ENCODE measurements around the gene CSNK1G1. TPM values are rescaled to one million over a fixed set of nuclear protein-coding genes. Genes with fewer than 3 reads are reported as not detected.

CSNK1G1 gene
- total RNA-seq, 1 experiment from 2014 or later = 11.5 TPM

DNA sequence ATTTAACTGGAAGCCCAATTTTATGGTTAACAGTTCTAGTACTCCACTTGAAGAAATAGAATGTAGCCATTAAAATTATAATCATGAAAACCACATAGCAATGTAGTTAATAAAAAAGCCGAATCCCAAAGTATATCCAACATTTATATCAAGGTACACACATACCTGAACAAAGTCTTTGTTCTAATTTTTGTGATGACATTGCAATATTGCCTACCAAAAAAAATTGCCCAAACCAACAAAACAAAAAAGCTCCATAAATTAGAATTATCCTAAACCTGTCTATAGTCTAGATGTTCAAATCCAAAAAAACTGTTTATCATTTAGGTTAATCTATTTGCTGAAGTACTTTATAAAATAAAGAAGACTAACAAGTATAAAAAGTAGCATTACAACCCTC lies 70.8 kb downstream of the CSNK1G1 start:
- Mint-ChIP-seq H3K36me3 (ENCODE audit: insufficient read depth, unreplicated experiment) (peaks cover 10% of the 10 kb centered on the region), H3K27ac (ENCODE audit: unreplicated experiment) (no peak overlapping the region), H3K4me1 (ENCODE audit: low read depth, unreplicated experiment) (no peaks in the 10 kb centered on the region), H3K27me3 (ENCODE audit: insufficient read depth, unreplicated experiment) (no peaks in the 10 kb centered on the region), H3K9me3 (ENCODE audit: unreplicated experiment) (no peaks in the 10 kb centered on the region), H3K4me3 (ENCODE audit: unreplicated experiment) (no peak overlapping the region)
- intact Hi-C loops (cut with micrococcal nuclease; ENCODE audit: unreplicated experiment) = no loop called here
- H3K4me3 ChIP-seq (ENCODE audit: low read depth, low read length) = no peak overlapping the region
- TF ChIP-seq, protein P1, sequence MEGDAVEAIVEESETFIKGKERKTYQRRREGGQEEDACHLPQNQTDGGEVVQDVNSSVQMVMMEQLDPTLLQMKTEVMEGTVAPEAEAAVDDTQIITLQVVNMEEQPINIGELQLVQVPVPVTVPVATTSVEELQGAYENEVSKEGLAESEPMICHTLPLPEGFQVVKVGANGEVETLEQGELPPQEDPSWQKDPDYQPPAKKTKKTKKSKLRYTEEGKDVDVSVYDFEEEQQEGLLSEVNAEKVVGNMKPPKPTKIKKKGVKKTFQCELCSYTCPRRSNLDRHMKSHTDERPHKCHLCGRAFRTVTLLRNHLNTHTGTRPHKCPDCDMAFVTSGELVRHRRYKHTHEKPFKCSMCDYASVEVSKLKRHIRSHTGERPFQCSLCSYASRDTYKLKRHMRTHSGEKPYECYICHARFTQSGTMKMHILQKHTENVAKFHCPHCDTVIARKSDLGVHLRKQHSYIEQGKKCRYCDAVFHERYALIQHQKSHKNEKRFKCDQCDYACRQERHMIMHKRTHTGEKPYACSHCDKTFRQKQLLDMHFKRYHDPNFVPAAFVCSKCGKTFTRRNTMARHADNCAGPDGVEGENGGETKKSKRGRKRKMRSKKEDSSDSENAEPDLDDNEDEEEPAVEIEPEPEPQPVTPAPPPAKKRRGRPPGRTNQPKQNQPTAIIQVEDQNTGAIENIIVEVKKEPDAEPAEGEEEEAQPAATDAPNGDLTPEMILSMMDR (IDR thresholded peaks at IDR 0.05; ENCODE audit: insufficient read depth in 1 of 2, low read depth in 1 of 2, low read length in 1 of 2, severe bottlenecking in 1 of 2, unreplicated experiment in 1 of 2) = no peak
- no peaks in the 10 kb centered on the region for H3K27me3 ChIP-seq (replicated peaks; ENCODE audit: control insufficient read depth, insufficient read depth, low read length)
- ChIA-PET CTCF (interaction anchor here (0.7 kb wide), 1 partner anchor 296 kb away, joined by 3 read pairs; no protein-coding TSS in a partner anchor), POLR2A (no interaction called here)
- no peaks in the 10 kb centered on the region; the same call in 1 of the 2 replicates for H3K9me3 ChIP-seq
- H3K36me3 ChIP-seq (ENCODE audit: control insufficient read depth, insufficient read depth, low read length) = no peaks in the 10 kb centered on the region
- BruUV-seq (replicated peaks) = no TSS peak
- no peaks in the 10 kb centered on the region for H3K4me1 ChIP-seq
- DNase-seq = no peak

DNA sequence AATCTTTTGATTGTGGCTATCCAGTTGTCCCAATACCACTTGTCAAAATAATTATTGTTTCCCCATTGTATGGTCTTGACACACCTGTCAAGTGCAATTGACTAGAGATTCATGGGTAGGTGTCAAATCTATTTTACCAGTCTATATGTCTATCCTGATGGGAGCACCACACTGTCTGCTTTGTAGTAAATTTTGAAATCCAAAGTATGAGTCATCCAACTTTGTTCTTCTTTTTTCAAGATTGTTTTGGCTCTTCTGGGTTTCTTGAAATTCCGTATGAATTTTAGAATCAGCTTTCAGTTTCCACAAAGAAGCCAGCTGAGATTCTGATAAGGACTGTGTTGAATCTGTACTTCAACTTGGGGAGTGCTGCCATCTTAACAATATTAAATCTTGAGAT lies 71.9 kb downstream of the CSNK1G1 start:
- Mint-ChIP-seq H3K27ac (ENCODE audit: unreplicated experiment) (no peak overlapping the region), H3K4me1 (ENCODE audit: low read depth, unreplicated experiment) (no peaks in the 10 kb centered on the region), H3K27me3 (ENCODE audit: insufficient read depth, unreplicated experiment) (no peaks in the 10 kb centered on the region), H3K9me3 (ENCODE audit: unreplicated experiment) (no peaks in the 10 kb centered on the region), H3K36me3 (ENCODE audit: insufficient read depth, unreplicated experiment) (peaks cover 10% of the 10 kb centered on the region), H3K4me3 (ENCODE audit: unreplicated experiment) (no peak overlapping the region)
- intact Hi-C loops (cut with micrococcal nuclease; ENCODE audit: unreplicated experiment) = no loop called here
- CTCF ChIA-PET = no interaction called here
- POLR2A ChIA-PET = no interaction called here
- DNase-seq = no peak
- no peaks in the 10 kb centered on the region for H3K36me3 ChIP-seq (ENCODE audit: control insufficient read depth, insufficient read depth, low read length)
- no peaks in the 10 kb centered on the region; the same call in 1 of the 2 replicates for H3K9me3 ChIP-seq
- H3K4me1 ChIP-seq = no peaks in the 10 kb centered on the region
- TF ChIP-seq, protein P1 (IDR thresholded peaks at IDR 0.05; ENCODE audit: insufficient read depth in 1 of 2, low read depth in 1 of 2, low read length in 1 of 2, severe bottlenecking in 1 of 2, unreplicated experiment in 1 of 2) = no peak
- no TSS peak for BruUV-seq (replicated peaks)
- H3K27me3 ChIP-seq (replicated peaks; ENCODE audit: control insufficient read depth, insufficient read depth, low read length) = no peaks in the 10 kb centered on the region
- H3K4me3 ChIP-seq (ENCODE audit: low read depth, low read length) = no peak overlapping the region

DNA sequence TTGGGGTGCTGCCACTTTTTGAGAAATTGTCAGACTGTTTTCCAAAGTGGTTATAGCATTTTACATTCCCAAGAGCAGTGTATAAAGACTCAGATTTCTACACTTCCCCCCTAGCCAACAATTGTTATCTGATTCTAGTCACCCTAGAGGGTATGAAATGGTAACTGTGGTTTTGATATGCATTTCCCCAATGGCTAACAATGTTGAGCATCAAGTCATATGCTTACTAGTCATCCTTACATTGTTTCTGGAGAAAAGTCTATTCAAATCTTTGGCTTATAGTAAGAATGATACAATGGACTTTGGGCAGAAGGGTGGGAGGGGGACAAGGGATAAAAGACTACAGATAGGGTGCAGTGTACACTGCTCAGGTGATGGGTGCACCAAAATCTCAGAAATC lies 73.3 kb downstream of the CSNK1G1 start:
- no peak overlapping the region for H3K27ac Mint-ChIP-seq (ENCODE audit: unreplicated experiment)
- Histone ChIP-seq H3K9me3 (no peaks in the 10 kb centered on the region; the same call in 1 of the 2 replicates), H3K27me3 (replicated peaks; ENCODE audit: control insufficient read depth, insufficient read depth, low read length) (no peaks in the 10 kb centered on the region), H3K4me3 (ENCODE audit: low read depth, low read length) (no peak overlapping the region), H3K4me1 (no peaks in the 10 kb centered on the region), H3K36me3 (ENCODE audit: control insufficient read depth, insufficient read depth, low read length) (no peaks in the 10 kb centered on the region)
- TF ChIP-seq, protein P1 (IDR thresholded peaks at IDR 0.05; ENCODE audit: insufficient read depth in 1 of 2, low read depth in 1 of 2, low read length in 1 of 2, severe bottlenecking in 1 of 2, unreplicated experiment in 1 of 2) = no peak
- peaks cover 10% of the 10 kb centered on the region for H3K36me3 Mint-ChIP-seq (ENCODE audit: insufficient read depth, unreplicated experiment)
- H3K9me3 Mint-ChIP-seq (ENCODE audit: unreplicated experiment) = no peaks in the 10 kb centered on the region
- BruUV-seq (replicated peaks) = no TSS peak
- CTCF ChIA-PET = no interaction called here
- no peaks in the 10 kb centered on the region for H3K4me1 Mint-ChIP-seq (ENCODE audit: low read depth, unreplicated experiment)
- intact Hi-C loops (cut with micrococcal nuclease; ENCODE audit: unreplicated experiment) = no loop called here
- no peak overlapping the region for H3K4me3 Mint-ChIP-seq (ENCODE audit: unreplicated experiment)
- no peaks in the 10 kb centered on the region for H3K27me3 Mint-ChIP-seq (ENCODE audit: insufficient read depth, unreplicated experiment)
- DNase-seq = no peak
- POLR2A ChIA-PET = no interaction called here
